H1 (cell line): ENCODE results near the gene USH1G. TPM values are rescaled to one million over a fixed set of nuclear protein-coding genes. Genes with fewer than 3 reads are reported as not detected.

Experiments
- CTCF ChIA-PET: fragments of 300-600 bp; sonication (Branson Sonifier 250); formaldehyde crosslinking; loops from one replicate; lab custom pipeline; 2021; ENCODE audit not compliant: partially characterized antibody; lab: Charles Lee
- POLR2A ChIA-PET: fragments of 300-600 bp; sonication (Branson Sonifier 250); formaldehyde crosslinking; loops from one replicate; lab custom pipeline; 2021; ENCODE audit warnings: inconsistent platforms; ENCODE audit not compliant: partially characterized antibody; lab: Charles Lee
- DNase-seq, 2 experiments: peaks; one replicate each; pipeline versions ENCODE4 v3.0.0 to v3.0.0-alpha.2; 2010 to 2022; ENCODE audit warnings: low spot score in 2 of 2, low read depth in 1 of 2, mixed read lengths in 1 of 2
- FAIRE-seq: peaks from 2 replicates; lab custom pipeline; 2011; peaks lifted over from hg19 to GRCh38; lab: Jason Lieb, UNC
- H2AFZ ChIP-seq: 2 replicates; pipeline ENCODE4 v1.8.1; 2012; ENCODE audit warnings: low read length, inconsistent platforms
- H2AK5ac ChIP-seq: 2 replicates; pipeline ENCODE4 v1.6.1; 2013; ENCODE audit warnings: low read depth, low read length
- H2BK120ac ChIP-seq: replicated peaks from 2 replicates; pipeline ENCODE3; 2013; ENCODE audit warnings: low read depth, low read length, inconsistent platforms
- H2BK12ac ChIP-seq: 2 replicates; pipeline ENCODE4 v1.6.1; 2013; ENCODE audit warnings: low read depth, low read length
- H2BK15ac ChIP-seq: 2 replicates; pipeline ENCODE4 v1.6.1; 2013; ENCODE audit warnings: low read length
- H2BK20ac ChIP-seq: 2 replicates; pipeline ENCODE4 v1.6.1; 2013; ENCODE audit warnings: low read length
- H2BK5ac ChIP-seq: 2 replicates; pipeline ENCODE4 v1.6.1; 2013; ENCODE audit warnings: low read depth, low read length
- H3K14ac ChIP-seq: 2 replicates; pipeline ENCODE4 v1.6.1; 2013; ENCODE audit warnings: inconsistent platforms; ENCODE audit not compliant: insufficient read length
- H3K18ac ChIP-seq: 2 replicates; pipeline ENCODE4 v1.6.1; 2013; ENCODE audit warnings: low read length; ENCODE audit errors: extremely low read depth
- H3K23ac ChIP-seq: 2 replicates; pipeline ENCODE4 v1.6.1; 2013; ENCODE audit warnings: inconsistent platforms; ENCODE audit not compliant: insufficient read length
- H3K23me2 ChIP-seq: 2 replicates; pipeline ENCODE4 v1.6.1; 2013; ENCODE audit warnings: low read depth, low read length
- H3K27ac ChIP-seq: 2 replicates; pipeline ENCODE4 v1.6.1; 2011; ENCODE audit warnings: low read depth, low read length, inconsistent platforms
- H3K27me3 ChIP-seq, 4 experiments: replicated peaks in 1 of 4; 1 replicate in 1 of 4; 2 replicates in 3 of 4; pipeline versions ENCODE4 v1.6.1 to v1.8.1; 2011 to 2013; ENCODE audit warnings: low read length in 3 of 4, mild to moderate bottlenecking in 3 of 4, inconsistent platforms in 2 of 4, mixed read lengths in 2 of 4, moderate library complexity in 1 of 4; ENCODE audit not compliant: control insufficient read depth in 3 of 4, insufficient read depth in 3 of 4; ENCODE audit errors: extremely low read depth in 1 of 4
- H3K36me3 ChIP-seq, 4 experiments: 2 replicates each; pipeline versions ENCODE4 v1.6.1 to v1.8.1; 2011 to 2013; ENCODE audit warnings: mild to moderate bottlenecking in 4 of 4, low read length in 3 of 4, moderate library complexity in 2 of 4, control low read depth in 1 of 4, inconsistent platforms in 1 of 4; ENCODE audit not compliant: insufficient read depth in 4 of 4, control insufficient read depth in 2 of 4
- H3K4ac ChIP-seq: replicated peaks from 2 replicates; pipeline ENCODE3; 2013; ENCODE audit warnings: low read length, low read depth, mixed read lengths, inconsistent platforms; ENCODE audit not compliant: insufficient read length
- H3K4me1 ChIP-seq, 4 experiments: replicated peaks in 1 of 4; 1 replicate in 1 of 4; 2 replicates in 3 of 4; pipeline versions ENCODE4 v1.6.1 to v1.8.1; 2011 to 2013; ENCODE audit warnings: low read length in 3 of 4, inconsistent platforms in 2 of 4, mixed read lengths in 1 of 4; ENCODE audit not compliant: insufficient read depth in 4 of 4, control insufficient read depth in 3 of 4
- H3K4me2 ChIP-seq, 2 experiments: 2 replicates each; pipeline versions ENCODE4 v1.6.1 to v1.8.1; 2011 to 2013; ENCODE audit warnings: low read depth in 2 of 2, low read length in 2 of 2, control low read depth in 1 of 2, inconsistent platforms in 1 of 2, mild to moderate bottlenecking in 1 of 2; ENCODE audit not compliant: insufficient read depth in 1 of 2
- H3K4me3 ChIP-seq, 4 experiments: fragments of 200-600, 300-600 bp in 1 of 4; sonication (generic), shearing (Covaris generic), sonication (Bioruptor Twin) in 1 of 4; 2 replicates each; pipeline versions ENCODE4 v1.5.1 to v1.8.1; 2011 to 2016; ENCODE audit warnings: low read length in 4 of 4, low read depth in 3 of 4, control low read depth in 2 of 4, inconsistent platforms in 2 of 4, mild to moderate bottlenecking in 2 of 4, mixed read lengths in 1 of 4, moderate library complexity in 1 of 4; ENCODE audit not compliant: insufficient read depth in 2 of 4; ENCODE audit errors: extremely low read depth in 1 of 4
- H3K56ac ChIP-seq: replicated peaks from 2 replicates; pipeline ENCODE3; 2013; ENCODE audit warnings: low read depth, mild to moderate bottlenecking, mixed read lengths, low read length, inconsistent platforms; ENCODE audit not compliant: insufficient read length
- H3K79me1 ChIP-seq: 2 replicates; pipeline ENCODE4 v1.6.1; 2013; ENCODE audit warnings: low read depth, low read length, control low read depth
- H3K79me2 ChIP-seq, 2 experiments: 2 replicates each; pipeline versions ENCODE4 v1.6.1 to v1.8.1; 2012 to 2013; ENCODE audit warnings: low read length in 2 of 2, mild to moderate bottlenecking in 2 of 2, inconsistent platforms in 1 of 2; ENCODE audit not compliant: insufficient read depth in 2 of 2, control insufficient read depth in 1 of 2
- H3K9ac ChIP-seq, 4 experiments: replicated peaks in 1 of 4; 1 replicate in 1 of 4; 2 replicates in 3 of 4; pipeline versions ENCODE4 v1.6.1 to v1.8.1; 2011 to 2013; ENCODE audit warnings: low read depth in 3 of 4, low read length in 3 of 4, control low read depth in 2 of 4, mild to moderate bottlenecking in 2 of 4, moderate library complexity in 2 of 4, inconsistent platforms in 1 of 4; ENCODE audit errors: extremely low read depth in 1 of 4
- H3K9me3 ChIP-seq, 2 experiments: 2 replicates each; pipeline versions ENCODE4 v1.6.1 to v1.8.1; 2012 to 2013; ENCODE audit warnings: mild to moderate bottlenecking in 2 of 2, moderate library complexity in 2 of 2, control low read depth in 1 of 2, inconsistent platforms in 1 of 2, low read depth in 1 of 2, low read length in 1 of 2, mixed read lengths in 1 of 2; ENCODE audit not compliant: insufficient read depth in 2 of 2
- H4K20me1 ChIP-seq, 2 experiments: replicated peaks in 1 of 2; 2 replicates each; pipeline versions ENCODE3 to v1.8.1; 2011 to 2013; ENCODE audit warnings: inconsistent platforms in 2 of 2, low read length in 2 of 2, mild to moderate bottlenecking in 1 of 2; ENCODE audit not compliant: insufficient read depth in 2 of 2, control insufficient read depth in 1 of 2
- H4K5ac ChIP-seq: 2 replicates; pipeline ENCODE4 v1.6.1; 2013; ENCODE audit warnings: low read length, low read depth, mixed read lengths, inconsistent platforms; ENCODE audit not compliant: insufficient read length
- H4K8ac ChIP-seq: 2 replicates; pipeline ENCODE4 v1.8.0; 2013; ENCODE audit warnings: mild to moderate bottlenecking, moderate library complexity, low read length, inconsistent platforms; ENCODE audit not compliant: insufficient read depth; ENCODE audit errors: extremely low read depth
- H4K91ac ChIP-seq: replicated peaks from 2 replicates; pipeline ENCODE3; 2013; ENCODE audit warnings: low read length, mixed read lengths, inconsistent platforms; ENCODE audit not compliant: insufficient read length
- ATF2 ChIP-seq: IDR thresholded peaks from 2 replicates; pipeline ENCODE4 v1.6.1; 2012; ENCODE audit warnings: low read length, inconsistent platforms
- WGBS, 2 experiments: shearing (Covaris generic) in 1 of 2; methylation state at CpG; one replicate each; pipeline versions ENCODE4 v1.1.6 to v1.1.7; 2013 to 2015; ENCODE audit warnings: low lambda C conversion rate in 2 of 2, mixed read lengths in 2 of 2, inconsistent platforms in 1 of 2, low coverage in 1 of 2, missing lambda C conversion rate in 1 of 2; ENCODE audit not compliant: insufficient replicate concordance in 2 of 2, insufficient coverage in 1 of 2, insufficient read length in 1 of 2; ENCODE audit errors: extremely low coverage in 1 of 2, missing lambda C conversion rate in 1 of 2; 5-methylcytosine and 5-hydroxymethylcytosine counted together
- polyA plus RNA-seq, 7 experiments: library from polyadenylated mRNA; depleted of rRNA in 3 of 7; stranded (reverse) in 5 of 7; unstranded in 2 of 7; fragments of >200 nt in 5 of 7; fragments of 200-250 nt in 2 of 7; gene quantifications; 1 replicate in 5 of 7; 2 replicates in 1 of 7; 4 replicates in 1 of 7; pipeline versions ENCODE4 v1.2.1 to v1.2.3, GENCODE V29; 2011 to 2013; ENCODE audit warnings: missing spikeins in 2 of 7, mixed read lengths in 2 of 7
- total RNA-seq: library from RNA; stranded (reverse); fragmentation: NEBNext Ultra II Directional; extraction: Animal tissue kit (Norgen Biotek cat#: 25700); gene quantifications from 2 replicates; pipeline ENCODE4 v1.2.1, GENCODE V29; 2021

Gene USH1G
- total and polyA plus RNA-seq, 2 of the 8 experiments (the other 6 are each of a cell fraction or from before 2014, with no cell fraction given): 1.6 to 4.3 TPM

DNA sequence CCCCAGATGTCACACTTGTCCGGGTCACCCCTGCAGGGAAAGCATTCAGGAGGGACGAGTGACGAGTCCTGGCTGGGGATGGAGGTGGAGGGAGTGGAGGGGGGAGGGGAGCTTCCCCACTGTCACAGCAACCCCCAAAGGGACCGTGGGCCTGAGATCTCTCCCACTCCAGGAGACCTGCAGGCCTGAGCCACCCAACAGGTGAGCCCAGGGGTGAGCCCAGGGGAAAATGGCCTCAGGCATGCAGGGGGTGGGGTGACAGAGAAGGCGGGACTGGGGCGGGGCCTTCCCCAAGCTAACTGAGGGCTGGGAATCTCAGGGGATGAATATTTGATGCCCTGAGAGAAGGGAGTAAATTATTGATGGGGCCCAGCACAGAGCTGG lies 2.4 kb downstream of the USH1G start:
- POLR2A ChIA-PET: interaction anchor here (1.1 to 1.4 kb wide), 4 partner anchors 14 to 55 kb away, joined by 3 to 7 read pairs (median 4); partner anchors contain the start of gene FDXR

More for the DNA sequence above, 2.4 kb downstream of the USH1G start:
- H2BK20ac ChIP-seq: peak overlapping the region; percentile 15; the same call in 1 of the 2 replicates
- H4K8ac ChIP-seq: peak overlapping the region; percentile 32; the same call in 1 of the 2 replicates
- FAIRE-seq: no peak
- no peak overlapping the region for H3K23ac ChIP-seq
- no peak overlapping the region for H2BK5ac ChIP-seq
- peaks cover 0 to 9% of the 10 kb centered on the region in 2 experiments for H4K20me1 ChIP-seq
- H3K36me3 ChIP-seq: no peaks in the 10 kb centered on the region; a peak in 1 of 8 replicates
- no peak overlapping the region for H3K4me2 ChIP-seq
- H2BK15ac ChIP-seq: peak overlapping the region; percentile 99; the same call in 1 of the 2 replicates
- H3K23me2 ChIP-seq: peaks cover 9% of the 10 kb centered on the region; the same call in 1 of the 2 replicates
- no peaks in the 10 kb centered on the region for H3K79me1 ChIP-seq
- CTCF ChIA-PET: interaction anchor here (1.1 to 49.9 kb wide), 13 partner anchors 10 to 130 kb away, joined by 3 to 1072 read pairs (median 5); partner anchors contain the start of genes FADS6, FDXR and OTOP3
- no peaks in the 10 kb centered on the region for H3K9me3 ChIP-seq
- H4K91ac ChIP-seq: peak overlapping the region; percentile 90
- H2AK5ac ChIP-seq: no peak overlapping the region
- no peak overlapping the region for H4K5ac ChIP-seq
- no peak overlapping the region for H2BK120ac ChIP-seq
- no peak overlapping the region for H3K14ac ChIP-seq
- H3K9ac ChIP-seq: no peak overlapping the region
- H3K56ac ChIP-seq: no peak overlapping the region
- H3K4me1 ChIP-seq: peaks cover 0 to 19% (median 16%) of the 10 kb centered on the region in 4 experiments; a peak in 6 of 7 replicates
- H3K27me3 ChIP-seq: peaks cover 32 to 41% (median 34%) of the 10 kb centered on the region in 4 experiments
- H2BK12ac ChIP-seq: peak overlapping the region; percentile 99; the same call in 1 of the 2 replicates
- WGBS, 2 experiments: 80% methylated on average over 5 of the region's 6 CpGs; no CpG with 5 or more reads in 1 of the 2 experiments
- no peak overlapping the region for H3K4me3 ChIP-seq
- H3K27ac ChIP-seq: no peak overlapping the region
- H3K18ac ChIP-seq: peak overlapping the region; percentile 55
- H2AFZ ChIP-seq: no peak overlapping the region
- TF ChIP-seq ATF2: no peak
- DNase-seq: no peak
- no peaks in the 10 kb centered on the region for H3K79me2 ChIP-seq
- H3K4ac ChIP-seq: no peak overlapping the region
